ENCODE measurements around the gene ARF5.

Gene ARF5

GRCh38 chr7:127618775-127619174, 30.6 kb downstream of the ARF5 start:
- H3K27me3 ChIP-seq, result peaks cover 76% of the 10 kb centered on the region
- H3K4me3 ChIP-seq (ENCODE audit: low read depth, low read length), result no peak overlapping the region
- TF ChIP-seq CTCF (IDR thresholded peaks at IDR 0.05; ENCODE audit: low read depth, low read length), result no peak
- DNase-seq, result no peak
- H3K4me1 ChIP-seq, result no peaks in the 10 kb centered on the region
- H3K9me3 ChIP-seq, result no peaks in the 10 kb centered on the region
- H3K36me3 ChIP-seq, result no peaks in the 10 kb centered on the region

GRCh38 chr7:127619681-127620405, 31.6 kb downstream of the ARF5 start:
- no peak overlapping the region for H3K4me3 ChIP-seq (ENCODE audit: low read depth, low read length)
- H3K9me3 ChIP-seq, result no peaks in the 10 kb centered on the region
- DNase-seq, result no peak
- H3K36me3 ChIP-seq, result no peaks in the 10 kb centered on the region
- H3K27me3 ChIP-seq, result peaks cover 80% of the 10 kb centered on the region
- no peaks in the 10 kb centered on the region for H3K4me1 ChIP-seq
- no peak for TF ChIP-seq CTCF (IDR thresholded peaks at IDR 0.05; ENCODE audit: low read depth, low read length)

GRCh38 chr7:127620406-127621233, 32.4 kb downstream of the ARF5 start:
- H3K4me1 ChIP-seq, result no peaks in the 10 kb centered on the region
- TF ChIP-seq CTCF (IDR thresholded peaks at IDR 0.05; ENCODE audit: low read depth, low read length), result no peak
- H3K4me3 ChIP-seq (ENCODE audit: low read depth, low read length), result no peak overlapping the region
- H3K36me3 ChIP-seq, result no peaks in the 10 kb centered on the region
- H3K27me3 ChIP-seq, result peaks cover 76% of the 10 kb centered on the region
- no peak for DNase-seq
- no peaks in the 10 kb centered on the region for H3K9me3 ChIP-seq

DNA sequence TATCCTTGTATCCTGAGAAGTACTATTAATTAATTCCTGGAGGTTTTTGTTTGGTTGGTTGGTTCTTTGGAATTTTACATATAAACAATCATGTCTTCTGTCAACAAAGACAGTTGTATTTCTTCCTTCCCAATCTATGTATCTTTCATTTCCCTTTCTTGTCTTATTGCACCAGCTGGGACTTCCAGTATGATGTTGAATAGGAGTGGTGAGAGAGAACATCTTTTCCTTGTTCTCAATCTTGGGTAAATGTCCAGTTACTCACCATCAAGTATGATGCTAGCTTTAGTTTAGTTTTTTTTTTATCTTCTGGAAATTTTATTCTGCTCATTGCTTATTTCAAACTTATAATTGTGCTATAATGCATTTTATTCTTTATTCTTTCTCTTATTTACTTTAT, 37.1 kb downstream of the ARF5 start:
- Histone ChIP-seq H3K4me3 (ENCODE audit: low read depth, low read length) (no peak overlapping the region), H3K9me3 (no peaks in the 10 kb centered on the region), H3K36me3 (no peaks in the 10 kb centered on the region), H3K27me3 (peaks cover 31% of the 10 kb centered on the region), H3K4me1 (no peaks in the 10 kb centered on the region)
- DNase-seq, result no peak
- TF ChIP-seq CTCF (IDR thresholded peaks at IDR 0.05; ENCODE audit: low read depth, low read length), result no peak

GRCh38 chr7:127628445-127628844, 40.2 kb downstream of the ARF5 start:
- Histone ChIP-seq H3K9me3 (no peaks in the 10 kb centered on the region), H3K36me3 (no peaks in the 10 kb centered on the region), H3K4me3 (ENCODE audit: low read depth, low read length) (no peak overlapping the region), H3K27me3 (peaks cover 13% of the 10 kb centered on the region), H3K4me1 (no peaks in the 10 kb centered on the region)
- TF ChIP-seq CTCF (IDR thresholded peaks at IDR 0.05; ENCODE audit: low read depth, low read length), result peak; percentile 46
- DNase-seq, result no peak
